Astrocyte (in vitro differentiated cells and primary cell): ENCODE data around the gene NEMP2. TPM values are rescaled to one million over a fixed set of nuclear protein-coding genes. Genes with fewer than 3 reads are reported as not detected.

Experiments used
- DNase-seq: peaks from one replicate; pipeline ENCODE4 v3.0.0-alpha.2; 2010; ENCODE audit warnings: low read depth
- FAIRE-seq: peaks from 2 replicates; lab custom pipeline; 2011; peaks lifted over from hg19 to GRCh38; lab: Jason Lieb, UNC
- H2AFZ ChIP-seq: 2 replicates; pipeline ENCODE4 v1.6.0; 2012; ENCODE audit warnings: low read depth, low read length, inconsistent platforms
- H3K27ac ChIP-seq: 2 replicates; pipeline ENCODE4 v1.5.1; 2011; ENCODE audit warnings: low read depth, low read length, inconsistent platforms
- H3K27me3 ChIP-seq: 2 replicates; pipeline ENCODE4 v1.6.0; 2011; ENCODE audit warnings: low read length, inconsistent platforms; ENCODE audit not compliant: insufficient read depth
- H3K36me3 ChIP-seq: 2 replicates; pipeline ENCODE4 v1.5.1; 2011; ENCODE audit warnings: low read length, inconsistent platforms; ENCODE audit not compliant: insufficient read depth
- H3K4me1 ChIP-seq: 2 replicates; pipeline ENCODE4 v1.5.1; 2011; ENCODE audit warnings: low read length, inconsistent platforms; ENCODE audit not compliant: insufficient read depth
- H3K4me2 ChIP-seq: 2 replicates; pipeline ENCODE4 v1.6.0; 2012; ENCODE audit warnings: low read length, inconsistent platforms
- H3K4me3 ChIP-seq: 2 replicates; pipeline ENCODE4 v1.5.1; 2011; ENCODE audit warnings: low read depth, mild to moderate bottlenecking, low read length, inconsistent platforms; ENCODE audit not compliant: insufficient read depth
- H3K79me2 ChIP-seq: 2 replicates; pipeline ENCODE4 v1.6.0; 2012; ENCODE audit warnings: mild to moderate bottlenecking, low read length, inconsistent platforms; ENCODE audit not compliant: insufficient read depth
- H3K9ac ChIP-seq: 2 replicates; pipeline ENCODE4 v1.6.0; 2012; ENCODE audit warnings: mild to moderate bottlenecking, low read length, inconsistent platforms
- H3K9me3 ChIP-seq: 2 replicates; pipeline ENCODE4 v1.5.1; 2012; ENCODE audit warnings: low read depth, mild to moderate bottlenecking, low read length, inconsistent platforms; ENCODE audit not compliant: insufficient read depth
- H4K20me1 ChIP-seq: 2 replicates; pipeline ENCODE4 v1.6.0; 2012; ENCODE audit warnings: low read length, inconsistent platforms; ENCODE audit not compliant: insufficient read depth
- H3K27ac Mint-ChIP-seq: one replicate; pipeline ENCODE4 v1.8.0; 2021; ENCODE audit warnings: mild to moderate bottlenecking, mixed read lengths; ENCODE audit not compliant: unreplicated experiment
- H3K27me3 Mint-ChIP-seq: one replicate; pipeline ENCODE4 v1.8.0; 2021; ENCODE audit warnings: low read depth, mixed read lengths; ENCODE audit not compliant: unreplicated experiment
- H3K36me3 Mint-ChIP-seq: one replicate; pipeline ENCODE4 v1.8.0; 2021; ENCODE audit warnings: low read depth, mixed read lengths; ENCODE audit not compliant: unreplicated experiment
- H3K4me1 Mint-ChIP-seq: one replicate; pipeline ENCODE4 v1.8.0; 2021; ENCODE audit warnings: low read depth, mixed read lengths; ENCODE audit not compliant: unreplicated experiment
- H3K4me3 Mint-ChIP-seq: one replicate; pipeline ENCODE4 v1.8.0; 2021; ENCODE audit warnings: mild to moderate bottlenecking, moderate library complexity, mixed read lengths; ENCODE audit not compliant: unreplicated experiment
- H3K9me3 Mint-ChIP-seq: one replicate; pipeline ENCODE4 v1.8.0; 2021; ENCODE audit warnings: mild to moderate bottlenecking, mixed read lengths; ENCODE audit not compliant: unreplicated experiment
- CTCF ChIP-seq: IDR thresholded peaks from 2 replicates; pipeline ENCODE4 v1.5.1; 2011; ENCODE audit warnings: low read depth, mild to moderate bottlenecking, inconsistent platforms, low read length, moderate library complexity; ENCODE audit not compliant: insufficient read depth
- EZH2 ChIP-seq: IDR thresholded peaks from 2 replicates; pipeline ENCODE4 v1.6.1; 2012; ENCODE audit warnings: mild to moderate bottlenecking, low read length, inconsistent platforms; ENCODE audit not compliant: insufficient read depth
- total RNA-seq: library from RNA; stranded (reverse); gene quantifications from 2 replicates; pipeline ENCODE4 v1.2.1, GENCODE V29; 2021

Gene NEMP2
- total RNA-seq, 1 donor from 2014 or later = 2.7 TPM

- Histone ChIP-seq H4K20me1 (no peaks in the 10 kb centered on the region), H3K4me2 (no peak overlapping the region), H3K4me1 (peaks cover 8% of the 10 kb centered on the region), H3K9ac (no peak overlapping the region), H3K9me3 (no peaks in the 10 kb centered on the region), H3K36me3 (no peaks in the 10 kb centered on the region), H3K79me2 (no peaks in the 10 kb centered on the region), H3K27ac (no peak overlapping the region), H3K4me3 (no peak overlapping the region), H2AFZ (no peak overlapping the region), H3K27me3 (no peaks in the 10 kb centered on the region)
- H3K4me1 Mint-ChIP-seq = peaks cover 8% of the 10 kb centered on the region
- no peaks in the 10 kb centered on the region for H3K9me3 Mint-ChIP-seq
- no peak overlapping the region for H3K4me3 Mint-ChIP-seq
- TF ChIP-seq CTCF = no peak
- no peak for TF ChIP-seq EZH2
- no peaks in the 10 kb centered on the region for H3K36me3 Mint-ChIP-seq
- DNase-seq = no peak
- no peak for FAIRE-seq
- H3K27ac Mint-ChIP-seq = no peak overlapping the region
- H3K27me3 Mint-ChIP-seq = no peaks in the 10 kb centered on the region
Measured at GRCh38 chr2:190526105-190526750, 8.3 kb downstream of the NEMP2 start.

GRCh38 chr2:190524928-190525327, 9.6 kb downstream of the NEMP2 start:
- FAIRE-seq = no peak
- no peaks in the 10 kb centered on the region for H3K27me3 ChIP-seq
- Mint-ChIP-seq H3K9me3 (peaks cover 2% of the 10 kb centered on the region), H3K4me1 (peaks cover 6% of the 10 kb centered on the region), H3K27ac (no peak overlapping the region), H3K27me3 (peaks cover 7% of the 10 kb centered on the region), H3K36me3 (no peaks in the 10 kb centered on the region), H3K4me3 (no peak overlapping the region)
- no peak overlapping the region for H2AFZ ChIP-seq
- H3K4me3 ChIP-seq = no peak overlapping the region
- no peak overlapping the region for H3K4me2 ChIP-seq
- no peak overlapping the region for H3K27ac ChIP-seq
- H3K79me2 ChIP-seq = no peaks in the 10 kb centered on the region
- DNase-seq = no peak
- H3K4me1 ChIP-seq = peaks cover 2% of the 10 kb centered on the region
- no peaks in the 10 kb centered on the region for H3K9me3 ChIP-seq
- H3K9ac ChIP-seq = no peak overlapping the region
- no peaks in the 10 kb centered on the region for H4K20me1 ChIP-seq
- H3K36me3 ChIP-seq = no peaks in the 10 kb centered on the region
- TF ChIP-seq EZH2 = no peak
- no peak for TF ChIP-seq CTCF
